ENCODE measurements around the gene SDCCAG8.

DNA sequence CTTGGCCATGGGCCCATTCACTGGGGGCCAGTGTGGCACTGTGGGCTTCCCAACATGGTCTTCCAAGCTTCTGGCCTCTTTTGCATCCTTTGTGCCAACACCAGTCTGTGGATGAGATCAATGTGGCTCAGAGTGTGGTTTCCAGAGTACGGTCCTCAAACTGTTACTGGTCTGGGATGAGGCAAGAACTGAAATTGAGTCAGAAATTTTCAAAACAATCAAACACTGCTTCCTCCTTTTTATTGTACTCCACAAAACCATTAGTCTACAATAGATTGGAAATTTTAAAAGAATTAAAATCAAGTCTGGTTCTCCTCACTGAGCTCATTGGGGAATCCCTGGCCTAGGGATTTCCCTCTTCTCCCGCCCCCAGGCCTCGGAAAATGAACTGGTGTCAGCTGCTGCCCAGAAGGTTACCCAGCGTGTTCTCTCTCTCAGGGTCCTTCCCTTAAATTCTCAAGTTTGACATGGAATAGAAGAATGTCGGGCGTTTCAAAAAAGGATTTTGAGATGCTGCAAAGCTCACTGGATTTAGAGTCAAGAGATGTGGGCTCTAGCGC lies 222.0 kb downstream of the SDCCAG8 start:
- TF ChIP-seq EZH2 (IDR thresholded peaks at IDR 0.05; ENCODE audit: insufficient read depth, low read length): no peak
- TF ChIP-seq, protein P1, sequence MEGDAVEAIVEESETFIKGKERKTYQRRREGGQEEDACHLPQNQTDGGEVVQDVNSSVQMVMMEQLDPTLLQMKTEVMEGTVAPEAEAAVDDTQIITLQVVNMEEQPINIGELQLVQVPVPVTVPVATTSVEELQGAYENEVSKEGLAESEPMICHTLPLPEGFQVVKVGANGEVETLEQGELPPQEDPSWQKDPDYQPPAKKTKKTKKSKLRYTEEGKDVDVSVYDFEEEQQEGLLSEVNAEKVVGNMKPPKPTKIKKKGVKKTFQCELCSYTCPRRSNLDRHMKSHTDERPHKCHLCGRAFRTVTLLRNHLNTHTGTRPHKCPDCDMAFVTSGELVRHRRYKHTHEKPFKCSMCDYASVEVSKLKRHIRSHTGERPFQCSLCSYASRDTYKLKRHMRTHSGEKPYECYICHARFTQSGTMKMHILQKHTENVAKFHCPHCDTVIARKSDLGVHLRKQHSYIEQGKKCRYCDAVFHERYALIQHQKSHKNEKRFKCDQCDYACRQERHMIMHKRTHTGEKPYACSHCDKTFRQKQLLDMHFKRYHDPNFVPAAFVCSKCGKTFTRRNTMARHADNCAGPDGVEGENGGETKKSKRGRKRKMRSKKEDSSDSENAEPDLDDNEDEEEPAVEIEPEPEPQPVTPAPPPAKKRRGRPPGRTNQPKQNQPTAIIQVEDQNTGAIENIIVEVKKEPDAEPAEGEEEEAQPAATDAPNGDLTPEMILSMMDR (IDR thresholded peaks at IDR 0.05; ENCODE audit: insufficient read depth, low read depth, low read length): no peak

Data from astrocyte (in vitro differentiated cells and primary cell).